SJCRH30 (cell line): ENCODE measurements around the gene LRRC3C. TPM values are rescaled to one million over a fixed set of nuclear protein-coding genes. Genes with fewer than 3 reads are reported as not detected.
A peak's percentile ranks its signal among the peaks of the same experiment; 100 is the strongest.

Experiments
- DNase-seq, 2 experiments: peaks; one replicate each; pipeline ENCODE4 v3.0.0-alpha.2; 2015 to 2020
- H3K27ac ChIP-seq: fragments of 250-450 bp; sonication (Bioruptor Pico); 2 replicates; pipeline ENCODE4 v1.5.1; 2020; ENCODE audit warnings: mild to moderate bottlenecking, moderate library complexity
- H3K27me3 ChIP-seq: fragments of 250-450 bp; sonication (Bioruptor Pico); 2 replicates; pipeline ENCODE4 v1.5.1; 2020; ENCODE audit warnings: mild to moderate bottlenecking, moderate library complexity
- H3K36me3 ChIP-seq: fragments of 250-450 bp; sonication (Bioruptor Pico); 2 replicates; pipeline ENCODE4 v1.5.1; 2020; ENCODE audit warnings: mild to moderate bottlenecking, moderate library complexity
- H3K4me1 ChIP-seq: fragments of 250-450 bp; sonication (Bioruptor Pico); 2 replicates; pipeline ENCODE4 v1.5.1; 2020; ENCODE audit warnings: mild to moderate bottlenecking, moderate library complexity
- H3K4me3 ChIP-seq: fragments of 250-450 bp; sonication (Bioruptor Pico); 2 replicates; pipeline ENCODE4 v1.5.1; 2020; ENCODE audit warnings: mild to moderate bottlenecking, moderate library complexity
- H3K9me3 ChIP-seq: fragments of 250-450 bp; sonication (Bioruptor Pico); replicated peaks from 2 replicates; pipeline ENCODE4 v1.5.1; 2020; ENCODE audit warnings: mild to moderate bottlenecking, moderate library complexity
- total RNA-seq: library from RNA; depleted of rRNA; stranded (reverse); fragments of >200 nt; shearing (Covaris generic); gene quantifications from 2 replicates; pipeline ENCODE4 v1.2.3, GENCODE V29; 2014

The LRRC3C gene
- total RNA-seq, 1 experiment from 2014 or later = not detected

DNA sequence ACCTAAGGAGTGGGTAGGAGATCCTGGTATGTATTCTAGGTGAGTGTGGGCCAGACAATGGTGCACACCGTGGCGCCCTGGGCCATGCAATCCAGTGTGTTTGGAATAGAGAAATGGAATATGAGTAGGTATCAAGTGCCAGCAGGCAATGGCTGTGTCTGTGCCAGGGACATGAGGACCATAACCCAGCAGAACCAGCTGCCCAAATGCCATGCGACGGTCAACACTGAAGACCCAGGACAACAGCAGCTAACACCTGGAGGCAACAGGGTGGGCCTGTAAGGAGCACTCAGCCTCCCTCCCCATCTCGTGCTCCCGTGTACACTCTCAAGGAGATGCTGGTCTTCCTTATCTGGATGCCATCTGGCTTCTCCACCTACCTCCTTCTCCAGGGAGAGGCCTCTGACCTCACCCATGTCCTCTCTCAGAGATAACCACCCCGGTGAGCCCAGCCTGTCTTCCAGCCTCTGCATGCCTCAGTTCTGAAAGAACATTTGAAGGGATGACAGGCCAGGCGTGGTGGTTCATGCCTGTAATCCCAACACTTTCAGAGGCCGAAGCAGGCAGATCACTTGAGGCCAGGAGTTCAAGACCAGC lies 8.3 kb upstream of the LRRC3C start:
- H3K36me3 ChIP-seq = no peaks in the 10 kb centered on the region; the same call in 1 of the 2 replicates
- DNase-seq = no peak
- no peak overlapping the region for H3K4me3 ChIP-seq
- no peaks in the 10 kb centered on the region for H3K27me3 ChIP-seq
- no peak overlapping the region for H3K27ac ChIP-seq
- no peaks in the 10 kb centered on the region for H3K9me3 ChIP-seq
- no peaks in the 10 kb centered on the region for H3K4me1 ChIP-seq

DNA sequence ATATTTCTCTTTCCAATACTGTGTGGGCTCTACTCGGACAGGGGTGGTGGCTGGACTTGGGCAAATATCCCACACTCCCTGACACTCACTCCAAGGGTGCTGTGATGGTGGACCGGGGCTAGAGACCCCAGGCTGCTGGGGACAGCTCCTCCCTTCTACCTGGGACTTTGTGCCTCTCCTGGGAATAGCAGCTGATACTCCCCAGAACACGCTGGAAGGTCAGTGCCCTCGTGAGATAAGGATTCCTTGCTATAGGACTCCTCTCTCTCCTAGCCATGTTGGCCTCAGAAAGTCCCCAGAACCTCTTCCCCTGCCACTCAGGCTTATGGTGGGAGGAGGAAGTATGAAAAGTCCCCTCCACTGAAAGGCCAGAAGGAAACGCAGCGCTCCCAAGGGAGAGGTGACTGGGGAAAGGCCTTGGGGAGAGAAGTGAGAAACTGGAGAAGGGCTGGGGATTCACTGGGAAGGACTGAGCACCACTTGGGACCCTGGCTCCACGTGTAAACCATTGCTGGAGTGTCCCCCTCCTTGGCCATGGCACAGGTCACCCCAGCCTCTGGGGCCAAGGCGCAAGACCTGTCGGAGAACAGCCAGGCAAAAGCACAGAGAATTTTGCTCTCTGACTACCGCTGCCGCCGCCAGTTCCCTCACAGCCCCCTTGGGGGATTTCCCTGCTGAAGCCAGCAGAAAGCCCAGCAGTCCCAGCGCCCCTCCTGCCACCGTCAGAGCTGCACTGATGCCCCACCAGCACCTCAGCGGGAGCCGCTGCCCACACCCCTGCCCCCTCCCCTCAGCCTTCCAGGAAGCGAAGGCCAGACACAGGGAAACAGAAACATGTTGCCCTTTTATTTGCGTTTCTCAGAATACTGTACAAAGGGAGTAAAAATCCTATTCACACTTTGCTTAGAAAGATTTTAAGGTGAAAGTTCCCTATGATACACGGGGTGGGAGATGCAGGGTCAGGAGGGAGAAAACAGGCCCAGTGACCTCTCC lies 7.0 kb upstream of the LRRC3C start:
- Histone ChIP-seq H3K4me3 (no peak overlapping the region), H3K4me1 (peaks cover 2% of the 10 kb centered on the region; the same call in 1 of the 2 replicates), H3K27me3 (no peaks in the 10 kb centered on the region), H3K36me3 (no peaks in the 10 kb centered on the region; the same call in 1 of the 2 replicates), H3K27ac (no peak overlapping the region), H3K9me3 (no peaks in the 10 kb centered on the region)
- DNase-seq = no peak

DNA sequence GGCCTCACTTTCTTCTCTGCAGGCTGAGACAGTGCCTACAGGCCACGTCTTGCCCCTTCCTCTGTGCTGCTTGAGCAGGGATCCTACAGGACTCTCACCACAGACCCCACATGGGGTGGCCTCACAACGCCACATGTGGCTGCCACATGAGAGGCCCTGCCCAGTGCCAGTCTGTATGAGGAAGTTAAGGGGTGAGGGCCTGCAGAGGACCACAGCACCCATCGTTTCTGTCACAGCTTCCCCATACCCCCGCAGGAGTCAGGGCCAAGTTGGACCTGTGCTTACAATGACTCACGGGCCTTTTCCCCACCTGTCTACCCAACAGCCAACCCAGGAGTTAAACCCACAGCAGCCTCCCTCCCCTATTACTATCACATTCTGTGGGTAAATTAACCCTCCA lies 6.2 kb upstream of the LRRC3C start:
- Histone ChIP-seq H3K4me3 (no peak overlapping the region), H3K36me3 (no peaks in the 10 kb centered on the region; the same call in 1 of the 2 replicates), H3K9me3 (no peaks in the 10 kb centered on the region), H3K27ac (no peak overlapping the region), H3K4me1 (peaks cover 11% of the 10 kb centered on the region), H3K27me3 (no peaks in the 10 kb centered on the region)
- no peak for DNase-seq

DNA sequence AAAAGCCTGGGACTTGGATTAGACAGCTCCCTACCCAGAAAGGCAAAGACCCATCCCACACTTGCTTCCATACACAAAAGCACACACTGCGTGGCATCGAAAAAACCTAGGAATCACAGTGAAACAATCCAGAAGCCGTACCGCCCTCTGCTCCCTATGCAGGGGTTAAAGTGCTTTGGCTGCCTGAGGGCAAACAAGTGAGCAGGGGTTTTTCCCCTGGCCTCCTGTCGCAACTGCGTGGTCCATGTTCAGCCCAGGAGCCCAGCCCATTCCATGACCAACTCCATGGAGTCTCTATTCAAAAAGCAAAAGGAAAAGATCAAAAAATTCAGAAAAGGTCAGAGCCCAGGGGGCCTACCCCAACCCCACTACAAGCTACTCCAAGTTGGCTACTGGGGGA lies 5.5 kb upstream of the LRRC3C start:
- Histone ChIP-seq H3K27me3 (no peaks in the 10 kb centered on the region), H3K9me3 (no peaks in the 10 kb centered on the region), H3K27ac (no peak overlapping the region), H3K4me1 (peaks cover 14% of the 10 kb centered on the region), H3K4me3 (no peak overlapping the region), H3K36me3 (no peaks in the 10 kb centered on the region; the same call in 1 of the 2 replicates)
- no peak for DNase-seq

DNA sequence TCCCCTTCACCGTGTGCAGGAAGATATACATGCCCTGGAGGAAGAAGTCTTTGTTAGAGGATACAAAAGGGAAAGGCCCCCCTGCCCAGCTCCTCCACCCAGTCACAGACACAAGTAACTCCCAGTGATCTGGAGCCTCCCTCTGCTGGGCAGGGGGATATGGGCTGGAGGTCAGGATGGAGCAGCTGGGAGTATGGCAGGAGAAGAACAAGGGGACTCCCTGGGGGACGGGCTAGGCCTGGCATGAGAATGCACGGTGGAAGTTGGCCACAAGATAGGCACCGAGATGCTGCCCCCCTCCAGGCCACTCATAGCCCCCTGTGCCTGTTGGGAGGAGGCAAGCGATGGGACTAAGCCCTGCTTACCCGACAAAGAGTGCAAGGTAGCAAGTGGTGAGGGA lies 4.3 kb upstream of the LRRC3C start:
- Histone ChIP-seq H3K27ac (no peak overlapping the region), H3K4me3 (no peak overlapping the region), H3K9me3 (no peaks in the 10 kb centered on the region), H3K27me3 (no peaks in the 10 kb centered on the region), H3K4me1 (peaks cover 14% of the 10 kb centered on the region), H3K36me3 (no peaks in the 10 kb centered on the region; the same call in 1 of the 2 replicates)
- DNase-seq = no peak

DNA sequence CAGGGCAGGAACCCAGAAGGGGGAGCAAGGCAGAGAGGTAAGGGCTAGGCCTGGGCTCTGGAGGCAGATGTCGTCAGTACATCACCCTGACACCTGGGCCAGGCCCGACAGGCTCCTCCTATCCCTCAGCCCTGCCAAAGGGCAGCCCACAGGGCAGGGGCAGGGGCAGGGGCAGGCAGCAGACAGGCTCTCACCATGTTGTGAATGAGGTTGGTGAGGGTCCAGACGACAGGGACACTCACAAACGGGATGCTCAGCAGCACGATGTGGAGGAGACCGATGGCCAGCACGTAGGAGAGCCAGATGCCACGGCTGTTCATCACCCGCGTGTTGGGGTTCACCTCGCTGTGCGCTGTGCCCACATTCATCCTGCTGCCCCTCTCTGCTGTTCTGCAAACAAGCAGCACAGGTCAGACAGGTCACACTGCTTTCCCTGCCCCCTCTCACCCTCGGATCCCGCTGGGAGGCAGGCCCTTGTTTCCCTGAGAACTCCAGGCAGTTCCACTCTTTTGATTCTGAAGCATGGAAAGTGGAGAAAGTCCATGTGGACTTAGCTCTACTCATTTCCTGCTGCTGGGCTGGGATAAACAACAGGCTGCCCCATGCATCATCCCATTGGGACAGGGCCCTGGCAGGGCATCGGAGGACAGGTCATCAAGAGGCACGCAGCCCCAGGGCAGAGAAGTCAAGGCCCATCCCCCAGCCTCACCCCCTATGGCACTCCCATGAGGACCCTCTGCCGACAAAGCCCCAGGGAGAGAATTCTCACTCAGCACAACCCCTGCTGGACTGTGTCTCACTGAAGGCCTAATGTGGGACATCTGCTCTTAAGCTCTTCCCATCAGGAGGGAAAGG lies 3.5 kb upstream of the LRRC3C start:
- Histone ChIP-seq H3K4me3 (no peak overlapping the region), H3K36me3 (no peaks in the 10 kb centered on the region; the same call in 1 of the 2 replicates), H3K27me3 (no peaks in the 10 kb centered on the region), H3K9me3 (no peaks in the 10 kb centered on the region), H3K27ac (no peak overlapping the region), H3K4me1 (peaks cover 14% of the 10 kb centered on the region)
- DNase-seq = no peak

DNA sequence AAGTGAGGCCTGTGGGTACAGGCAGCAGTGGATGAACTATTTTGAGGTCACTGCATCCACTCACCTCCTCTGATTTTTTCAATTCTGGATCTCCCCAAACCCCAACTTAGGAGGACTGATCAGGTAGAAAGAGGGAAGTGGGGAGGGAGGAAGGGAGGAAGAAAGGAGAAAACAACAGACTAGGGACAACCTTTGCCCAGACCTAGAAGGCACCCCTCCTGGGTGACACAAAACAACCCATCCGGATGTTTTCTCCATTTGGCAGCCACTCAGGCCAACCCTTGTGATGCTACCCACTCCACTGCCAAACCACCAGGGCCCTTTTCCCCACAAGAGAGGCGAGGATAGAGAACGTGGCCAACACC lies 2.9 kb upstream of the LRRC3C start:
- no peak overlapping the region for H3K4me3 ChIP-seq
- H3K27me3 ChIP-seq = no peaks in the 10 kb centered on the region
- H3K27ac ChIP-seq = no peak overlapping the region
- no peaks in the 10 kb centered on the region; the same call in 1 of the 2 replicates for H3K36me3 ChIP-seq
- peaks cover 14% of the 10 kb centered on the region for H3K4me1 ChIP-seq
- DNase-seq = no peak
- H3K9me3 ChIP-seq = no peaks in the 10 kb centered on the region

DNA sequence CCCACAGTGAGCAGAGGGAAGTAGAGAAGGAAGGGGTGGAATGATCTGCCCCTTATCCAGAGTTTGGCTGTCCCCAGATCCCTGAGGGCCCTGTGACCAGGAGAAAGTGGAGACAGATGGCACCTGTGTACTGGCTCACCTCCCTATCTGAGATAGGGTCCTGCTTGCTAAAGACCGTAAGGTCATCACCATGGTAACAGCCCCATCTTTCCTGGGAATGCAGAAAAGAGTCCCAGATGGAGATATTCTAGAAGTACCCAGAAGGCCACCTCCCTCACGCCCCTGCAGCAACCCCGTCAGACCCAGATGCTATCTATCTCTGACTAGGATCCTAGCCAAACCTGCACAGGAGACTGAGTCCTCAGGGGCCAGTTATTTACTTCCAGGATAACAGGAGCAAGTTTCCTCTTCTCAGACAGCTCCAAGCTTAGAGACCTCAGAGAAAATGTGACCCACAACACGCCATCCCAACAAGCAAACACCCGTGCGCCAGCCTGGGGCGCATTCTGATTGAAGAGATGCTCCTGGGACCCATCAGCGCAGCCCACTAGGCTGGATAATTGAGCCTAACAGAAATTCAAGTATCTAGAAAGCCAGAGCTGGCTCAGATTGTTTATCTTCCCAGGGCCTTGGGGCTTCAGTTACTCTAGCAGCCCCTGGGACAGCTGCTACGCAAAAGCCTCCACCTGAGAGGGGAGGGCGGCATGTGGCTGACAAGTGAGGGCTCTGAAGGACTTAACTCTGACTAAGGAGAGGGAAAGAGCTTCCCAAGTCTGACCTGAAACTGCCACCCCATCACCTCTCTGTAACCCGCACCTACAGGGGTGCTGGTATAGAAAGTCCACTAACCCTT lies 2.0 kb upstream of the LRRC3C start:
- Histone ChIP-seq H3K9me3 (no peaks in the 10 kb centered on the region), H3K4me3 (no peak overlapping the region), H3K27ac (no peak overlapping the region), H3K36me3 (no peaks in the 10 kb centered on the region), H3K27me3 (no peaks in the 10 kb centered on the region), H3K4me1 (peaks cover 14% of the 10 kb centered on the region)
- peak; percentile 47 to 62 for DNase-seq

DNA sequence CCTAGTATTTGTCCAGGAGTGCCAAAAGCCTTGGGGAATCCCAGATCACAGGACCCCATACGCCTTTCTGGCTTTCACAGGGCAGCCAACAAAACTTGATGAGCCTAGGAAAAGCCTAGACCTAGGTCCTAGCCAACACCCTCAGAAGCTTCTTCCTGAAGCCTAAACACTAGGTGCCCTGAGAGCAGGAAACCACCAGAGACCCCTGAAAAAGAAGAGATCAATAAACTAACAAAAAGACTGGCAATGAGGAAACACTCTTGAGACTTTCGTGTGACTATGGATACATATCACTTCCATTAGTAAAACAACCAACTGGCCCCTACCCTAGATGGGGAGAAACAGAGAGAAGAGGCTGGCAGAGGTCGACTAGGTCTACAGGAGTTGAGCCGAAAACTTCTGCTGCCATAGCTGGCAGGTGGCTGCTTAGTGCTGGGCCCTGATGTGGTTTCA lies 1.4 kb upstream of the LRRC3C start:
- H3K27me3 ChIP-seq = no peaks in the 10 kb centered on the region
- H3K27ac ChIP-seq = no peak overlapping the region
- no peaks in the 10 kb centered on the region for H3K36me3 ChIP-seq
- DNase-seq = no peak
- H3K4me3 ChIP-seq = peak overlapping the region; percentile 67
- peaks cover 14% of the 10 kb centered on the region for H3K4me1 ChIP-seq
- H3K9me3 ChIP-seq = no peaks in the 10 kb centered on the region

DNA sequence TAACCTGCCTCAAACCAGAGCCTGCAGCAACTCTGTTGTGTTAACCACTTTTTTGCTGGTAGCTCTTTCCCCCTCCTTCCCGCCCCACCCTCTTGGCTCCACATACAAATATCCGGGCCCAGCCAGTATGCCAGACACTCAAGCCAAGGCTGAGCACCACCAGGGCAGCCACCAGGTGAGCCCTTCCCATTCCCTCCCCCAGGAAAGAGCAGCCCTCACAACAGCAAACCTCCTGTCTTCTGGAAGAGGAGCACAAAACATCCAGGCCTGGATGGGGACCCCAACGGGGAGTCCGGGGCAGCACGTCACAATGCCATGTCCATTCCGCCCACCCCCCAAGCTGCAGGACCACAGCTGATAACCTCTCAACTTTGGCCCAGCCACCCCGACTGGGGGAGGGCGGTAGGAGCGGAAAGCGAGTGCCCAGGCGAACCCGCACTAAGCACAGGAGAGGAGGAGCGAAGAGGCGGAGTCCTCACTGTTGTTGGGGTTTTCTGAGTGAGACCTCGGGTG lies 888 bp upstream of the LRRC3C start:
- Histone ChIP-seq H3K27me3 (no peaks in the 10 kb centered on the region), H3K36me3 (no peaks in the 10 kb centered on the region), H3K9me3 (no peaks in the 10 kb centered on the region), H3K4me1 (peaks cover 14% of the 10 kb centered on the region), H3K4me3 (peak overlapping the region; percentile 67), H3K27ac (peak overlapping the region; percentile 52)
- DNase-seq = peak; percentile 21 to 36

DNA sequence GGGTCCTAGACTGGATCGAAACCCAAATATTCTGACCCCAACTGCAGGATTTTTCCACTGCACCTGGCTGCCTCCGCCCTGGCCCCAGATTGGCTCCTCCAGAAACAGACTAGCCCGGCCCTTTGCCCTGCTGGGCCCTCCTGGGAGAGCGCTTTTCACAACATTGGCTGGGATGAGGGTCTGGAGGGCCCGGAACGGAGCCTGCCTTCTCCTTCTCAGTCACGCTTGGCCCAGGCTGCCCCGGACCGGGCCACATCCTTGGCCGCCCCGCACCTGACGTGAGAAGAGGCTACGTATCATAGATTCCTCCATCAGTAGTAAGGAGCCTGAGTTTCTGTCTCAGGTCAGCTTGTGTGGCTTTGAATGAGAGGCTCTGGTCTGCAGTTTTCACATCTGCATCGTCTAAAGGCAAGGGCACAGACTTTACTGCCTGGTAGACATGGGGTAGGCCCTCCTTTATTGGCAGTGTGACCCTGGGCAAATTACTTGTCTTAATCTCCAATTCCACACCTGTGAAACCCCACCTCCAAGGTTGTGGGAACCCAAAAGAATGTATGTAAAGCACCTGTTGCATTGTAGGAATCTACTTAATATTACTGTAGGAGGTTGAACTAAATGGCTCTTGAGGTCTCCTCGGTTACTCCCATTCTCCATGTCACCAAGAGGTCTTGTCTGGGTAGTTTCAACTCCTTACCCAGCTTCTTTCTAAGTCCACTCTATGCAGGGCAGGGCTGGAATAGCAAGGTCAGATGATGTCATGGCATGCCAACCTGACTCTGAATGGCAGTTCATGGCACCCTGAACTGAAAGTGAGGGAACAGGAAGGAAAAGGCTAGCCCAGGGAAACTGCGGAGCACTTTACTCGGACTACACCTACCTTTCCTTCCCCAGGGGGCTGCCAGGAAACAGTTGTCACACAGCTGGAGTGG lies 661 bp downstream of the LRRC3C start:
- Histone ChIP-seq H3K9me3 (no peaks in the 10 kb centered on the region), H3K4me3 (peak overlapping the region; percentile 67), H3K36me3 (no peaks in the 10 kb centered on the region), H3K27me3 (no peaks in the 10 kb centered on the region), H3K4me1 (peaks cover 14% of the 10 kb centered on the region), H3K27ac (peak overlapping the region; percentile 52)
- DNase-seq = peak in 1 of 2 experiments; percentile 18

DNA sequence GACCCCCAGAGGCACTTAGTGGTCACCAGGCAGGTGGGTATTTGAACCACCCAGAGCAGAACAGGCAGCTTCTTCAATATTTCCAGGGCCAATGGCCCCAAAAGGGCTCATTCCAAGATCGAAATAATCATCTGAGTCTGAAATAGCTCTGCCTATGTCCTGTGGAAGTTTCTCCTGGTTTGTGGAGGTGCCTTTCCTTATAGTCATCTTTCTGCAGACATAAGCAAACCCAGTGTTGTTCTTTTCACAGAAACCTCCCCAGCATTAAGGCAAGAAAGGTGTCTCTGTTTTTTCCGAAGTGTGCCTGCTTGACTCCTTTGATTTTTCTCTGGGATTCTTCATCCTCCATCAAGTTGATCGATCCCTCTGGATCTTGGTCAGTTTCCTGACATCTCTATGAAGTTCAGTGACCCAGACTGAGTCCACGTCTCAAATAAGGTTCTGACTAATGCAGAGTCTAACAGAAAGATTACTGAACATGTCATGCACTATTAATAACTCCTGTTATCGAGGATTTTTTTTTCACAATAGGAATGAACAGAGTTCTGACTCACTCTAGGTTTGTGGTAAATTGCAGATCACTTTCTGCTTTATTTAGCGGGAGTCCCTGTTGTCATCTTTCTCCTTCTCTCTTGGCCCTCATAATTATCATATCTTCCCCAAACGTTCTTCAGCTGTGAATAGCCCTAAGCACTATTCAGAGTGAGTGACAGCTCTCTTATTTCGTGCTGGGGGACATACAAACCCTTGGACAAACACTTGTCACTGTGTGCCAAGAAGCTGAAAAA lies 1.5 kb downstream of the LRRC3C start:
- no peak overlapping the region for H3K27ac ChIP-seq

More for the DNA sequence above, 1.5 kb downstream of the LRRC3C start:
- DNase-seq = no peak
- Histone ChIP-seq H3K9me3 (no peaks in the 10 kb centered on the region), H3K4me3 (no peak overlapping the region), H3K36me3 (no peaks in the 10 kb centered on the region), H3K27me3 (no peaks in the 10 kb centered on the region), H3K4me1 (peaks cover 14% of the 10 kb centered on the region)
